SHP77 (cell line): Measurements from ENCODE around the gene CBY2.
"Not testable (repeated sequence)": the region's sequence is repeated elsewhere in the genome, so short reads cannot be mapped to it uniquely, and the experiment has no call there.

Experiments
- DNase-seq, 2 experiments: peaks; one replicate each; lab custom pipeline; 2025; lab: John Stamatoyannopoulos, UW

Gene CBY2, protein sequence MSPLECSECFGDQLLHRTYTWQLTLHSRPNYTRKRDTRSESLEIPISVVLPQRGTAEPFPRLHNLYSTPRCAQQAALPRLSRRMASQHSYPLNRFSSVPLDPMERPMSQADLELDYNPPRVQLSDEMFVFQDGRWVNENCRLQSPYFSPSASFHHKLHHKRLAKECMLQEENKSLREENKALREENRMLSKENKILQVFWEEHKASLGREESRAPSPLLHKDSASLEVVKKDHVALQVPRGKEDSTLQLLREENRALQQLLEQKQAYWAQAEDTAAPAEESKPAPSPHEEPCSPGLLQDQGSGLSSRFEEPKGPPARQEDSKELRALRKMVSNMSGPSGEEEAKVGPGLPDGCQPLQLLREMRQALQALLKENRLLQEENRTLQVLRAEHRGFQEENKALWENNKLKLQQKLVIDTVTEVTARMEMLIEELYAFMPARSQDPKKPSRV

GRCh38 chr13:45702088-45702487 is at the start of gene CBY2:
Gene CBY2, plus strand, starts transcription at chr13:45702320. Its CDS starts 71 bp downstream, at chr13:45702391.
- no peak for DNase-seq

DNA sequence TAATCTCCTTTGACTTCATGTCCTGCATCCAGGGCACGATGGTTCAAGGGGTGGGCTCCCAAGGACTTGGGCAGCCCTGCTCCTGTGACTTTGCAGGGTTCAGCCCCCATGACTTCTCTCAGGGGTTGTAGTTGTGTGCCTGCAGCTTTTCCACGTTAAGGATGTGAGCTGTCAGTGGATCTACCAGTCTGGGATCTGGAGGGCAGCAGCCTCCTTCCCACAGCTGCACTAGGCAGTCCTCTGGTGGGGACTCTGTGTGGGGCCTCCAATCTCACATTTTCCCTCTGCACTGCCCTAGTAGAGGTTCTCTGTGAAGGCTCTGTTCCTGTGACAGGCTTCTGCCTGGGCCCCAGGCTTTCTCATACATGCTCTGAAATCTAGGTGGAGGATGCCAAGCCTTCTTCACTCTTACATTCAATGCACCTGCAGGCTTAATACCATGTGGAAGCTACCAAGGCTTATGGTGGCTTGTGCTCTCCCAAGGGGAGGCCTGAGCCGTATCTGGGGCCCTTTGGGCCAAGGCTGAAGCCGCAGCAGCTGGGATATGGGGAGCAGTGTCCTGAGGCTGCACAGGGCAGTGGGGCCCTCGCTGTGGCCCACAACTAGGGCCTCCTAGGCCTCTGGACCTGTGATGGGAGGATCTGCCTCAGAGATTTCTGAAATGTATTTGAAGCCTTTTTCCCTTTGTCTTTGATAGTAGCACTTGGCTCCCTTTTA is 47.3 kb upstream of the CBY2 start:
- DNase-seq = no peak

GRCh38 chr13:45658586-45659235 is 43.4 kb upstream of the CBY2 start:
- no peak for DNase-seq

DNA sequence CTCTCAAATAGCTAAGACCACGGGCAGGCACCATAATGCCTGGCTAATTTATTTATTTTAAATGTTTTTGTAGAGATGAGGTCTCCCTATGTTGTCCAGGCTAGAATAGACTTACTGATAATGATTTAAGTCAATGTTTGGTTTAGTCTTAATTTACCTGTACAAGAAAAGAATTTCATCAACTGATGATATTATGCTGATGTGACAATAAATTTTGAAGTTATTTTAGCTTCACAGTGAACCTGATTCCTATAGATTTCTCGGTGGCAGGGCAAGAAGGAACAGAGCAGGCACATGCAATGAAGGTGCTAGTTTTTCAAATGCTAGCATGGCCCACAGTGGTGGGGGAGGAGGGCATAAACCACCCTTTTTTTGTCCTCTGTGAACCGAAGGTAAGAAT is 42.6 kb upstream of the CBY2 start:
- DNase-seq = no peak

- DNase-seq = not testable (repeated sequence)
Measured at GRCh38 chr13:45660458-45660857, 41.7 kb upstream of the CBY2 start.

DNA sequence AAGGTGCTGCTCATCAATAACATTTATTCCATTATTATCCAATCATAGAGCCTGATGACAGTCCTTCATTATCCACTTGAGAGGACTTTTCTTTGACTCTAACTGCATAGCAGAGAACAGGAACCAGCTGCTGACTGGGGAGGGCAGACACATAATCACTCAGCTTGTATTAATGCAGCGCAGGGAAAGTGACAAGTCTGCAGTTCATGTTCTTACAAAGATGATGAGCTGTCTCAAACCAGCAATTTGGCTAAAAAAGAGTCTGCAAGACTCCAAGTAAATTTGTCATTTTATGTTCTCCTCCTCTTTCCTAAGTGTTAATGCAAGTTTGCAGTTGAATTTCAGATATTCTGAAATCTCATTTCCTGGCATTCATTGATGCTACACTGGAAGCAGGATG is 40.0 kb upstream of the CBY2 start:
- no peak for DNase-seq

- DNase-seq = not testable (repeated sequence)
Measured at GRCh38 chr13:45662903-45663302, 39.2 kb upstream of the CBY2 start.

DNA sequence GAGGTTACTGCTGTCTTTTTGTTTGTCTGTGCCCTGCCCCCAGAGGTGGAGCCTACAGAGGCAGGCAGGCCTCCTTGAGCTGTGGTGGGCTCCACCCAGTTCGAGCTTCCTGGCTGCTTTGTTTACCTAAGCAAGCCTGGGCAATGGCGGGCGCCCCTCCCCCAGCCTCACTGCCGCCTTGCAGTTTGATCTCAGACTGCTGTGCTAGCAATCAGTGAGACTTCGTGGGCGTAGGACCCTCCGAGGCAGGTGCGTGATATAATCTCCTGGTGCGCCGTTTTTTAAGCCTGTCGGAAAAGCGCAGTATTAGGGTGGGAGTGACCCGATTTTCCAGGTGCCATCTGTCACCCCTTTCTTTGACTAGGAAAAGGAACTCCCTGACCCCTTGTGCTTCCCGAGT is 32.5 kb upstream of the CBY2 start:
- not testable (repeated sequence) for DNase-seq

DNA sequence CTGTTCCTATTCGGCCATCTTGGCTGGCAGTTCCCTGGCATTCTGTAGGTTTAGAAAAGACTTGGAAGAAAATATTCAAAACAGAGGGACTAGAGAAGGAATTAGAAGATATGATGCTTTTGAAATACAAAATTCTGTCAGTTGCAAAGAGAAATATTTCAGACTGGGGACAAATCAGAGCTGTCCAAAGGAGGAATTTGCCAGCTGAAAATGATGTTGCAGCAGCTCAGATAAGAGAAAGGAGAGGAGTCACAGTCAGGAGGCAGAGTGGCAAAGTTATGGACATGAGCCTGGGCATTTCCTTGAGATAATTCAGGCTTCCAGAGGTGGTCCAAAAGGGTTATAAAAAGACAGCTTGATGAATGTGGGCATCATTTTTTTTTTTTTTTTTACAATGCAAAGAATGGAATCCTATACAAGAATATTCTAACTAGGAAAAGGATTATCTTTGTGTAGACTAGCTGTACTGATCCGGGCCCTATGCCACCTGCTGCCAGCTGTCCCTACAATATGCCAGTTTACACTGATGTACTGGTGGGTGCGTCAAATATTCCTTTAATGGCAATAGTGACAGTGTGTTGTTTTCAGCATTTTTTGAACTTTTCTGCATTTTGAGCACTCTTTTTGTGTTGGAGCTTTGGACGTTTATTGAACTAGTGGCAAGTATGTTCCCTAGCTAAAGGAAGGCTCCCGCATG is 31.8 kb upstream of the CBY2 start:
- peak in 1 of 2 experiments; percentile 2 for DNase-seq

DNA sequence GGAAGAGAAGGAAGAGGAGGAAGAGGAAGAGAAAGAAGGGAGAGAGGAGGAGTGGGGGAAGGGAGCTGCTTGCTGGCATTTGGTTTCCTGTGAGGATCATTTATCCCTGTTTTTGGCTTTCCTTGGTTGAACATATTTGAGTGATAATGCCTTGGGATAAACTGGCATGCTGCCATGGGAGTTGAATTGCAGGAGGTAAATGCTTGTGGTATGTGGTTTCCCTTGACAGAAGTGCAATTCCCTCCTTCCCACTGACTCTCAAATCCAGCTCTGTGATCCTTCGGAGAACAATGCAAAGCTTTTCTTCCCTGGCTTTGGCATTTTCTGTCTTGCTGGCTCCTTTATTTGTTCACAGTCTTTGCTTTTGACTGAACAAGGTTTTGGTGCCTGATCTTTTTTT is 27.2 kb upstream of the CBY2 start:
- no peak for DNase-seq

- DNase-seq = no peak
Measured at GRCh38 chr13:45678282-45678681, 23.8 kb upstream of the CBY2 start.

DNA sequence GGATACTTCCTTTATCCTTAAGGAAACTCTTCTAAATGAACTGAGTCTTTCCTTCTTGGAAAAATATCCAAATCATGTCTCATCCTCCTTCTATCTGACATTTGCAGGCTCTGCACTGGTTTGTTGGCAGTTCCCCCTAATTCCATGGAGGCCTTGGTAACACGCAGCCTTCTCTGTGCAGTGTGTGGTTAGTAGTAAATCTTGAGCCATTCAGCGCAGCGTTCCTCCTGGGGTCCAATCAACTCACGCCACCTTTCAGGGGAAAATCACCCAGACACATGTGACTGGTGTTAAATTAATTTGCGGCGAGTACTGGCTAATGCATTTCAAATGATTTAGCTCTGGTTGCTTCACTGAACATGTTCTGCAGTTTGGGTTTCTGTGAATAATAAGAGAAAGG is 21.0 kb upstream of the CBY2 start:
- DNase-seq = no peak

GRCh38 chr13:45682494-45683008 is 19.6 kb upstream of the CBY2 start:
- no peak for DNase-seq

DNA sequence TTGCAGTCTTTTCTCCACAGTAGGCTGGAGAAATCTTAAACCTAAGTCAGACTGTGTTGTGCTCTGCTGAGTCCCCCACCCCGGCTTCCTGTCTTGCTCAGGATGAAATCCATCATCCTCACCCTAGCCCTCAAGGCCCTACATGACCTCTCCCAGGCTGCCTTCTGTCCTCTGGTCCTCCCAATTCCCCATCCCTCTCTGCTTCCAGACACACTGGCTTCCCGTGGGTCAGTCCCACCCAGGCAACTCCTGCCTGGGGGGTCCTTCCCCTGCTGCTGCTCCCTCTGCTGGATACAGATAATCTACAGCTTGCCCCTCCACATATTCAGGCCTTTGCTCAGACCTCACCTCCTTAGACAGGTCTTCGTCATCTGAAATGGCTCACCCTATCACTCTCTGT is 18.4 kb upstream of the CBY2 start:
- no peak for DNase-seq

DNA sequence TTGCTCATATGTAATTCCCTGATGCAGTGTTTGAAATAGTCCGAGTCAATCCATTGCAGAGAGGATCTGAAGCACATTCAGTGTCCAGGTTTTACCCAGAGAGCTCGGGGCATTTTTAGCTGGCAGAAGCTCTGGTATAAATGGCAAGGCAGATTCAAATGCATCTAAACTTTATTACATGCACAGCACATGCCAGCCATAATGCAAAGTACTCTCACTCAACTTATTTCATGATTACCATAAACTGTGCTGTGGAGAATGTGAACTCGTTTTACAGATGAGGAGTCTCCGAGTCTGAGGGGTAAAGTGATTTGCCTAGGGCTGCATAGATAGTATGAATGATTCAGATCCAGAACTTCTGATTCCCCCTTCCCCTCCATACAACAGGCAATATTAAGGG is 13.5 kb upstream of the CBY2 start:
- DNase-seq = no peak

DNA sequence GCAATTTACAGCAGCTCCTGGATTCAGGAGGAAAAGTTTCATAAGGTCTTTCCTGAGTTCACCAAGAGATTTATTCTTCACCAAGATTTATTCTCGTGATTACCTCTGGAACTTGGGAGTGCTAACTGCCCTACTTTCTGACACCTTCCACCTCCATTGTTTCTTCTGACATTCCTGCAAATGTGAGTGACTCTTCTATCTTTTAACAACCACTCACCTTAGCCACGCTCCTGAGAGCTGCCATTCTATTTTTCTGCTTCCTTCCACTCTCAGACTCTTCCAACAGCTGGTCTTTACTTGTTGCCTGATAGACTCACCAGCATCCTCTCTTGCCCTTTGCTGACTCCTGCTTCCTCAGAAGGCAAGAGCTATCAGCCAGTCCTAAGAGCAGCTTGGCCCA is 11.5 kb upstream of the CBY2 start:
- DNase-seq = no peak

DNA sequence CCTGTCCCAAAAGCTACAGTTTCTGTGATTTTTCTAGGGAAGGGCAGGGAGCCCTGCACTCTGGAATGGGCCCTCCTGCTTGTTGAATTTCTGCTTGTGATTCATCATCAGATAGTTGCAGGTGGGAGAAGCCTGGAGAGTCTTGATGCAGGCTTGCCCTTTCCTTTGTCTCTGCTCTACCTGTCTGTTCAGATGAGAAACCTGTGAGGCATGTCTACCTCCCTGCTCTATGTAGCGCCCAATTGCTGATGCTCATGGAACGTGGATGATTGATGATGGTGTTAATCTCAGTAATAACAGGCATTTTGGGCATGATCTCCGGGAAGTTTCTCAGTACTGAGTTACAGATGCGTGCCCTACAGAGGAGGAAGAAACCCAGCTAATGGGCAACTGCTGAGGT is 10.9 kb upstream of the CBY2 start:
- no peak for DNase-seq

- DNase-seq = no peak
Measured at GRCh38 chr13:45691667-45692066, 10.5 kb upstream of the CBY2 start.

- DNase-seq = no peak
Measured at GRCh38 chr13:45695198-45695730, 6.9 kb upstream of the CBY2 start.

GRCh38 chr13:45696610-45697226 is 5.4 kb upstream of the CBY2 start:
- DNase-seq = no peak
